Fibroblast of lung (primary cell): ENCODE data around the gene FAM222B. TPM values are rescaled to one million over a fixed set of nuclear protein-coding genes. Genes with fewer than 3 reads are reported as not detected.

ENCODE experiments used
- DNase-seq, 2 donors: peaks; one replicate each; pipeline versions ENCODE4 v3.0.0 to v3.0.0-alpha.2; 2010; ENCODE audit warnings: low read depth in 2 of 2
- H2AFZ ChIP-seq: 2 replicates; pipeline ENCODE4 v1.5.1; 2012; ENCODE audit warnings: low read length, control low read depth, inconsistent platforms
- H3K27ac ChIP-seq: 2 replicates; pipeline ENCODE4 v1.5.1; 2011; ENCODE audit warnings: low read length, control low read depth; ENCODE audit not compliant: insufficient read depth
- H3K27me3 ChIP-seq: 2 replicates; pipeline ENCODE4 v1.5.1; 2011; ENCODE audit warnings: mild to moderate bottlenecking, low read length; ENCODE audit not compliant: control insufficient read depth, insufficient read depth
- H3K36me3 ChIP-seq: 2 replicates; pipeline ENCODE4 v1.5.1; 2011; ENCODE audit warnings: low read length; ENCODE audit not compliant: control insufficient read depth, insufficient read depth
- H3K4me1 ChIP-seq: 2 replicates; pipeline ENCODE4 v1.5.1; 2011; ENCODE audit warnings: low read length; ENCODE audit not compliant: control insufficient read depth, insufficient read depth; ENCODE audit errors: extremely low read depth
- H3K4me2 ChIP-seq: 2 replicates; pipeline ENCODE4 v1.5.1; 2011; ENCODE audit warnings: low read length, control low read depth; ENCODE audit not compliant: insufficient read depth; ENCODE audit errors: extremely low read depth
- H3K4me3 ChIP-seq, 4 experiments: fragments of 200-600 bp in 1 of 4; sonication (generic) in 1 of 4; replicated peaks in 1 of 4; 2 replicates each; pipeline ENCODE4 v1.5.1; 2011 to 2016; ENCODE audit warnings: low read length in 4 of 4, low read depth in 3 of 4, mild to moderate bottlenecking in 3 of 4, control low read depth in 2 of 4, inconsistent platforms in 1 of 4, mixed read lengths in 1 of 4; ENCODE audit not compliant: insufficient read depth in 1 of 4; ENCODE audit errors: control extremely low read depth in 1 of 4
- H3K79me2 ChIP-seq: 2 replicates; pipeline ENCODE4 v1.5.1; 2012; ENCODE audit warnings: mild to moderate bottlenecking, low read length, inconsistent platforms; ENCODE audit not compliant: control insufficient read depth, insufficient read depth
- H3K9ac ChIP-seq: 2 replicates; pipeline ENCODE4 v1.5.1; 2011; ENCODE audit warnings: mild to moderate bottlenecking, low read length, control low read depth; ENCODE audit not compliant: insufficient read depth
- H3K9me3 ChIP-seq: 2 replicates; pipeline ENCODE4 v1.5.1; 2012; ENCODE audit warnings: low read depth, low read length; ENCODE audit not compliant: control insufficient read depth, insufficient read depth
- H4K20me1 ChIP-seq: 2 replicates; pipeline ENCODE4 v1.5.1; 2011; ENCODE audit warnings: low read length; ENCODE audit not compliant: control insufficient read depth, insufficient read depth; ENCODE audit errors: extremely low read depth
- EZH2 ChIP-seq: IDR thresholded peaks from 2 replicates; pipeline ENCODE4 v1.5.1; 2012; ENCODE audit warnings: low read length, control low read depth, mild to moderate bottlenecking; ENCODE audit errors: missing control alignments
- polyA plus RNA-seq, 2 donors: library from polyadenylated mRNA; depleted of rRNA in 1 of 2; stranded (reverse) in 1 of 2; unstranded in 1 of 2; fragments of >200 nt; gene quantifications; 2 replicates each; pipeline ENCODE4 v1.2.1, GENCODE V29; 2011 to 2012; ENCODE audit warnings: missing spikeins in 1 of 2
- total RNA-seq: library from RNA; depleted of rRNA; stranded (reverse); fragments of >200 nt; gene quantifications from 2 replicates; pipeline ENCODE4 v1.2.1, GENCODE V29; 2014
- TF ChIP-seq, protein P1 (sequence below), 2 donors: IDR thresholded peaks in 1 of 2; conservative IDR thresholded peaks in 1 of 2; 1 replicate in 1 of 2; 2 replicates in 1 of 2; pipeline ENCODE4 v1.5.1; 2011 to 2012; ENCODE audit warnings: low read length in 2 of 2, control low read depth in 1 of 2, inconsistent platforms in 1 of 2, low read depth in 1 of 2, mild to moderate bottlenecking in 1 of 2

FAM222B gene
- total and polyA plus RNA-seq, 2 donors (not counting 1 experiment from before 2014, with no cell fraction given) = 2.8 to 9.0 TPM

- H4K20me1 ChIP-seq = no peaks in the 10 kb centered on the region
- no peaks in the 10 kb centered on the region for H3K4me1 ChIP-seq
- no peaks in the 10 kb centered on the region for H3K9me3 ChIP-seq
- H3K27ac ChIP-seq = no peak overlapping the region
- no peak overlapping the region for H3K9ac ChIP-seq
- no peak overlapping the region for H2AFZ ChIP-seq
- H3K79me2 ChIP-seq = no peaks in the 10 kb centered on the region
- peak; percentile 38 to 60 for DNase-seq
- H3K4me2 ChIP-seq = no peak overlapping the region
- H3K36me3 ChIP-seq = peaks cover 14% of the 10 kb centered on the region
- no peak for TF ChIP-seq EZH2
- TF ChIP-seq, protein P1, sequence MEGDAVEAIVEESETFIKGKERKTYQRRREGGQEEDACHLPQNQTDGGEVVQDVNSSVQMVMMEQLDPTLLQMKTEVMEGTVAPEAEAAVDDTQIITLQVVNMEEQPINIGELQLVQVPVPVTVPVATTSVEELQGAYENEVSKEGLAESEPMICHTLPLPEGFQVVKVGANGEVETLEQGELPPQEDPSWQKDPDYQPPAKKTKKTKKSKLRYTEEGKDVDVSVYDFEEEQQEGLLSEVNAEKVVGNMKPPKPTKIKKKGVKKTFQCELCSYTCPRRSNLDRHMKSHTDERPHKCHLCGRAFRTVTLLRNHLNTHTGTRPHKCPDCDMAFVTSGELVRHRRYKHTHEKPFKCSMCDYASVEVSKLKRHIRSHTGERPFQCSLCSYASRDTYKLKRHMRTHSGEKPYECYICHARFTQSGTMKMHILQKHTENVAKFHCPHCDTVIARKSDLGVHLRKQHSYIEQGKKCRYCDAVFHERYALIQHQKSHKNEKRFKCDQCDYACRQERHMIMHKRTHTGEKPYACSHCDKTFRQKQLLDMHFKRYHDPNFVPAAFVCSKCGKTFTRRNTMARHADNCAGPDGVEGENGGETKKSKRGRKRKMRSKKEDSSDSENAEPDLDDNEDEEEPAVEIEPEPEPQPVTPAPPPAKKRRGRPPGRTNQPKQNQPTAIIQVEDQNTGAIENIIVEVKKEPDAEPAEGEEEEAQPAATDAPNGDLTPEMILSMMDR (conservative IDR thresholded peaks at IDR 0.05 in 1 of 2, IDR thresholded peaks at IDR 0.05 in 1 of 2; ENCODE audit: low read depth in 1 of 2, low read length in 2 of 2) = no peak
- H3K27me3 ChIP-seq = no peaks in the 10 kb centered on the region
- H3K4me3 ChIP-seq = no peak overlapping the region
Observed at GRCh38 chr17:28760601-28761562, 81.7 kb downstream of the FAM222B start.

DNA sequence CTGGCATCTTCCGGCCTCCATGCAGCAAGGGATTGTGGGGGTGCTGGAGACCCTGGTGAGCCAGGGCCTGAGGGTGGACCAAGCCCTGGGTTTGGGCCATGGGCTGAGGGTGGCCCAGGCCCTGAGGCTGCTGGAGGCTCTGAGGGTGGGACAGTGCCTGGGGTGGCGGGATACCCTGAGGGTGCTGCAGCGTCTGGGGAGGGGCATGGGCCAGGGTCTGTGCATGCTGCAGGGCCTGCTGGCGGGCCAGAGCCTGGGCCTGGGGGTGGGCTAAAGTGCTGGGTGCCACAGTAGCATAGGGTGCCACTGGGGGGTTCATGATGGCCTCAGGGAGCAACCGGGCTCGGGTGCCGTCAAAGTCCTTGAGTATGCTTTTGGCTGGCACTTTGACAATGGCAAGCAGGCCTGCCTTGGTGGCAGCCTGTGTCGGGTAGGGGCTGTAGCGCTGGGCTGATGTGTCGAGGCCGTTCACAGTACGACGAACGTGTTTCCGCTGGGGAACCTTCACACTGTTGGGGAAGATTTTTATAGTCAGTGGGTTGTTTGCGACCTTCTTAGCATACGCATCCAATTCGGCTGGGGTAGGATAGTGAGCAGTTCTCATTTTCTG, 83.2 kb downstream of the FAM222B start:
- peaks cover 2% of the 10 kb centered on the region for H3K4me1 ChIP-seq
- no peak for DNase-seq
- no peak overlapping the region for H3K27ac ChIP-seq
- no peaks in the 10 kb centered on the region for H3K9me3 ChIP-seq
- H4K20me1 ChIP-seq = no peaks in the 10 kb centered on the region
- no peak overlapping the region for H3K4me2 ChIP-seq
- no peak overlapping the region for H3K4me3 ChIP-seq
- H3K9ac ChIP-seq = no peak overlapping the region
- no peak overlapping the region for H2AFZ ChIP-seq
- TF ChIP-seq EZH2 = no peak
- TF ChIP-seq, protein P1 (conservative IDR thresholded peaks at IDR 0.05 in 1 of 2, IDR thresholded peaks at IDR 0.05 in 1 of 2; ENCODE audit: low read depth in 1 of 2, low read length in 2 of 2) = no peak
- no peaks in the 10 kb centered on the region for H3K27me3 ChIP-seq
- H3K79me2 ChIP-seq = no peaks in the 10 kb centered on the region
- H3K36me3 ChIP-seq = peaks cover 14% of the 10 kb centered on the region

DNA sequence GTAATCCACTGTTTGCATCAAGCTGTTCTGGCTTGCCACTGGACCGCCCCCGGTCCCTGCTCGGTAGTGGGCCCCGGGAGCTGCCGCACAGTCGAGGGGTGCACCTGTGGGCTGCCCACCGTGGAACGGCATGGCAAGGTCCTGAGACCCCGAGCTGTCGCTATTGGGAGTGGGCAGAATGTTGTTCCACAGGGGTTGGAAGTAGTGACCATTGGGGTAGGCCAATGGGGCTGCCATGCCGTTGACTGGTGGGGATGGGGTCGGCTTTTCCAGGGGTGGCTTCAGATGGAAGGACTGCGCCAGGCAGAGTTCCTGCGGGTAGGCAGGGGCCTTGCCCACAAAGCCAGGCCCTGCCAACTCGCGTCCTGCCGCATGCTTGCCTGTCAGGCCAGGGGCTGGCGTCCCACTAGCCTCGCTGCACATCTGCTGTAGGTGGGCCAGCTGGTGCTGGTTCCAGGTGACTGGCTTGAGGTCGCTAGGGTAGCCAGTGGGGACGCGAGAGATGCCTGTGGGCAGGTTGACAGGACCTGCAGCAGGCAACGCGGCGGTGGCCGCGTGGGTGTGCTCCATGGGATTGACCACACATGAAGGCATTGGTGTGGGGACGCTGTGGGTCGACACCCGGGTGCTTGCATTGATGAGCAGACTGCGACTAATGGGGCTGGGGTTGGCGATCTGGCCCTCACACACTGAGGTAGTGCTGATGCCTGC, 84.0 kb downstream of the FAM222B start:
- Histone ChIP-seq H4K20me1 (no peaks in the 10 kb centered on the region), H3K4me3 (no peak overlapping the region), H3K27ac (no peak overlapping the region), H3K36me3 (peaks cover 14% of the 10 kb centered on the region), H2AFZ (no peak overlapping the region), H3K79me2 (no peaks in the 10 kb centered on the region), H3K9me3 (no peaks in the 10 kb centered on the region), H3K4me1 (peaks cover 2% of the 10 kb centered on the region), H3K27me3 (no peaks in the 10 kb centered on the region), H3K9ac (no peak overlapping the region), H3K4me2 (no peak overlapping the region)
- DNase-seq = no peak
- TF ChIP-seq, protein P1 (conservative IDR thresholded peaks at IDR 0.05 in 1 of 2, IDR thresholded peaks at IDR 0.05 in 1 of 2; ENCODE audit: low read depth in 1 of 2, low read length in 2 of 2) = no peak
- TF ChIP-seq EZH2 = no peak
